Smooth muscle cell (in vitro differentiated cells): ENCODE measurements around the gene TCERG1L. TPM values are rescaled to one million over a fixed set of nuclear protein-coding genes. Genes with fewer than 3 reads are reported as not detected.

Experiments
- DNase-seq: peaks from one replicate; lab custom pipeline; 2025; ENCODE audit not compliant: unreplicated experiment; lab: John Stamatoyannopoulos, UW
- H2AFZ ChIP-seq: fragments of 200-600 bp; sonication (generic); 2 replicates; pipeline ENCODE4 v1.6.0; 2016; ENCODE audit warnings: antibody characterized with exemption, low read depth, mild to moderate bottlenecking
- H3F3A ChIP-seq: fragments of 200-600 bp; sonication (generic); 2 replicates; pipeline ENCODE4 v1.6.0; 2017; ENCODE audit warnings: antibody characterized with exemption, low read depth
- H3K27ac ChIP-seq: fragments of 200-600 bp; sonication (generic); 2 replicates; pipeline ENCODE4 v1.5.1; 2016; ENCODE audit warnings: low read depth, mild to moderate bottlenecking
- H3K27me3 ChIP-seq: fragments of 200-600 bp; sonication (generic); 2 replicates; pipeline ENCODE4 v1.6.1; 2016; ENCODE audit warnings: low read depth, mild to moderate bottlenecking
- H3K36me3 ChIP-seq: fragments of 200-600 bp; sonication (generic); 2 replicates; pipeline ENCODE4 v1.5.1; 2016; ENCODE audit warnings: low read depth
- H3K4me1 ChIP-seq: fragments of 200-600 bp; sonication (generic); 2 replicates; pipeline ENCODE4 v1.5.1; 2016; ENCODE audit warnings: low read depth
- H3K4me2 ChIP-seq: fragments of 200-600 bp; sonication (generic); 2 replicates; pipeline ENCODE4 v1.6.0; 2016; ENCODE audit warnings: mild to moderate bottlenecking
- H3K4me3 ChIP-seq: fragments of 200-600 bp; sonication (generic); 2 replicates; pipeline ENCODE4 v1.5.1; 2016; ENCODE audit warnings: mild to moderate bottlenecking
- H3K79me2 ChIP-seq: fragments of 200-600 bp; sonication (generic); 2 replicates; pipeline ENCODE4 v1.6.0; 2016; ENCODE audit warnings: low read depth, mild to moderate bottlenecking
- H3K9ac ChIP-seq: fragments of 200-600 bp; sonication (generic); 2 replicates; pipeline ENCODE4 v1.6.0; 2016; ENCODE audit warnings: low read depth
- H3K9me3 ChIP-seq: fragments of 200-600 bp; sonication (generic); replicated peaks from 2 replicates; pipeline ENCODE4 v1.5.1; 2016; ENCODE audit warnings: low read depth
- H4K20me1 ChIP-seq: fragments of 200-600 bp; sonication (generic); 2 replicates; pipeline ENCODE4 v1.6.0; 2016; ENCODE audit warnings: low read depth
- WGBS: methylation state at CpG from one replicate; pipeline ENCODE4 v1.1.7; 2016; ENCODE audit warnings: low lambda C conversion rate; 5-methylcytosine and 5-hydroxymethylcytosine counted together
- polyA plus RNA-seq: library from polyadenylated mRNA; unstranded; fragments of >200 nt; fragmentation: Nextera tagmentation; extraction: Ambion mirVana; gene quantifications from 2 replicates; pipeline ENCODE4 v1.2.1, GENCODE V29; 2016
- total RNA-seq: library from RNA; depleted of rRNA; stranded (reverse); fragments of >200 nt; gene quantifications from 2 replicates; pipeline ENCODE4 v1.2.3, GENCODE V29; 2014
- TF ChIP-seq, protein P1 (sequence below): fragments of 200-600 bp; sonication (generic); IDR thresholded peaks from 2 replicates; pipeline ENCODE4 v1.5.1; 2017; ENCODE audit warnings: borderline replicate concordance, mild to moderate bottlenecking, antibody characterized with exemption; ENCODE audit not compliant: insufficient read depth, poor library complexity, severe bottlenecking

Gene TCERG1L
- total and polyA plus RNA-seq, 2 experiments from 2014 or later, result not detected

DNA sequence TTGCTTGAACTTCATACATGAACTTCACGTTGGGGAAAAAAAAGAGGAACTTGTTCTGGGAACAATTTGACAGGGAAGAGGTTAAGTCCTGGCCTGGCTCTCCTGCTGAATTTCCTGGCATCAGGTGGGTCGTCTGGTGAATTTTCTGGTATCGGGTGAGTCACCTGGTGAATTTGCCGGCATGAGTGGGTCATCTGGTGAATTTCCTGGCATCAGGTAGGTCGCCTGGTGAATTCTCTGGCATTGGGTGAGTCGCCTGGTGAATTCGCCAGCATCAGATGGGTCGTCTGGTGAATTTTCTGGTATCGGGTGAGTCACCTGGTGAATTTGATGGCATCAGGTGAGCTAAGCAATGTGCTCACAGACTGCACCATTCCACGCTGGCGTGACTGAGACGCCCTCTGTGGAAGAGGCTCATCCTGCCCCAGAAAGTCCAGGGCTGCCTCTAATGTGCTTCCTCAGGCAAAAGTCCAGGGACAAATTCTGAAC, 255.4 kb downstream of the TCERG1L start:
- Histone ChIP-seq H2AFZ (no peak overlapping the region), H4K20me1 (no peaks in the 10 kb centered on the region), H3K36me3 (no peaks in the 10 kb centered on the region), H3K4me2 (no peak overlapping the region), H3K9ac (no peak overlapping the region), H3K79me2 (no peaks in the 10 kb centered on the region), H3F3A (no peaks in the 10 kb centered on the region), H3K4me3 (no peak overlapping the region), H3K9me3 (no peaks in the 10 kb centered on the region), H3K4me1 (no peaks in the 10 kb centered on the region), H3K27me3 (no peaks in the 10 kb centered on the region), H3K27ac (no peak overlapping the region)
- TF ChIP-seq, protein P1, sequence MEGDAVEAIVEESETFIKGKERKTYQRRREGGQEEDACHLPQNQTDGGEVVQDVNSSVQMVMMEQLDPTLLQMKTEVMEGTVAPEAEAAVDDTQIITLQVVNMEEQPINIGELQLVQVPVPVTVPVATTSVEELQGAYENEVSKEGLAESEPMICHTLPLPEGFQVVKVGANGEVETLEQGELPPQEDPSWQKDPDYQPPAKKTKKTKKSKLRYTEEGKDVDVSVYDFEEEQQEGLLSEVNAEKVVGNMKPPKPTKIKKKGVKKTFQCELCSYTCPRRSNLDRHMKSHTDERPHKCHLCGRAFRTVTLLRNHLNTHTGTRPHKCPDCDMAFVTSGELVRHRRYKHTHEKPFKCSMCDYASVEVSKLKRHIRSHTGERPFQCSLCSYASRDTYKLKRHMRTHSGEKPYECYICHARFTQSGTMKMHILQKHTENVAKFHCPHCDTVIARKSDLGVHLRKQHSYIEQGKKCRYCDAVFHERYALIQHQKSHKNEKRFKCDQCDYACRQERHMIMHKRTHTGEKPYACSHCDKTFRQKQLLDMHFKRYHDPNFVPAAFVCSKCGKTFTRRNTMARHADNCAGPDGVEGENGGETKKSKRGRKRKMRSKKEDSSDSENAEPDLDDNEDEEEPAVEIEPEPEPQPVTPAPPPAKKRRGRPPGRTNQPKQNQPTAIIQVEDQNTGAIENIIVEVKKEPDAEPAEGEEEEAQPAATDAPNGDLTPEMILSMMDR, result no peak
- no peak for DNase-seq
- 82% methylated on average over 12 of the region's 12 CpGs for WGBS

DNA sequence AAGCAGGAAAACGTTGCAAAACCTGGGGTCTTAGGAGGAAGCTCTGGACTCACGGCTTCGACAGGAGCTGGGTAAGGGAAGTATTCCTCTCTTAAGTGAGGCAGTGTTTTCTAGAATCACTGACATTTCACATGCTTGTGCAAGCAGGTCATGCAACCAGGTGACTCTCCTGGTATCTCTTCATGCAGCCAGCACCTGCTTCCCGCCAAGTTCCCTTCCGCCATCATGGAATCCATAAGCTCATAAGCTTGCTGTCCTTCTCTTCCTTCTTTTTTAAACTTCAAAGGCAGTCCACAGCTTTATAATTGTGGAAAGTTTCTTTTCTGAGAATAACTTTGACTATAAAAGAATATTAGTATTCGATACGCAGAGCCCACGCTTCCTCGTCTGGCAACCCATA, 256.1 kb downstream of the TCERG1L start:
- no peaks in the 10 kb centered on the region for H3K27me3 ChIP-seq
- H3K79me2 ChIP-seq, result no peaks in the 10 kb centered on the region
- no peaks in the 10 kb centered on the region for H3K4me1 ChIP-seq
- no peaks in the 10 kb centered on the region for H3K36me3 ChIP-seq
- TF ChIP-seq, protein P1, result no peak
- H3K4me3 ChIP-seq, result no peak overlapping the region
- no peak overlapping the region for H2AFZ ChIP-seq
- H3K27ac ChIP-seq, result no peak overlapping the region
- DNase-seq, result no peak
- H3K9ac ChIP-seq, result no peak overlapping the region
- no peaks in the 10 kb centered on the region for H3K9me3 ChIP-seq
- H4K20me1 ChIP-seq, result no peaks in the 10 kb centered on the region
- H3F3A ChIP-seq, result no peaks in the 10 kb centered on the region
- 86% methylated on average over 9 of the region's 9 CpGs for WGBS
- H3K4me2 ChIP-seq, result no peak overlapping the region

GRCh38 chr10:131053192-131053591, 258.3 kb downstream of the TCERG1L start:
- H4K20me1 ChIP-seq, result no peaks in the 10 kb centered on the region
- WGBS, result 69% methylated on average over 2 of the region's 2 CpGs

More at GRCh38 chr10:131053192-131053591, 258.3 kb downstream of the TCERG1L start:
- Histone ChIP-seq H3K9me3 (no peaks in the 10 kb centered on the region), H3K9ac (no peak overlapping the region), H3K36me3 (no peaks in the 10 kb centered on the region), H3K27ac (no peak overlapping the region), H3K4me3 (no peak overlapping the region), H3K4me1 (peaks cover 6% of the 10 kb centered on the region), H2AFZ (no peak overlapping the region), H3K79me2 (no peaks in the 10 kb centered on the region), H3K27me3 (no peaks in the 10 kb centered on the region), H3F3A (no peaks in the 10 kb centered on the region), H3K4me2 (no peak overlapping the region)
- no peak for DNase-seq
- TF ChIP-seq, protein P1, result no peak
